ENCODE results near the gene SPRED1. TPM values are rescaled to one million over a fixed set of nuclear protein-coding genes. Genes with fewer than 3 reads are reported as not detected.
A peak's percentile ranks its signal among the peaks of the same experiment; 100 is the strongest.

Gene SPRED1
- total and polyA plus RNA-seq, 2 donors from 2014 or later: 4.6 to 36.2 TPM

DNA sequence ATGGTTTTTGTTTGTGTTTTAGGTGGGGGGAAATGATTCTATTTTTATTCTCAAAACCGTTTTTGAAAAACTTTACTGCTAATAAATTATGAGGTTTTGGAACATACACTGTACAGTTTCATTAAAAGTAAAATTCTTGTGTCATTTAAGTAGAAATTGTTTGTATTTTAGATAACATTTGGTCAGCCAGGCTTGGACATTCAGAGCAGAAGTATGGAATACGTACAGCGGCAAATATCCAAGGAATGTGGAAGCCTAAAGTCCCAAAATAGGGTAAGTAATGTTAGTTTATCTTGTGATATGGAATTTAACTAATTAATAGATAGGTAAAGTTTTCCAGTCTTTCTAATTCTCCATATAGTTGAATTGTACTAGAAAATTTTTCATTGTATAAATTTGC is 96.6 kb downstream of the SPRED1 start:
- Histone ChIP-seq H3K9ac (ENCODE audit: low read length in 3 of 3) (no peak overlapping the region), H3K4me3 (ENCODE audit: low read length in 3 of 3) (no peak overlapping the region), H3K27ac (ENCODE audit: low read depth in 2 of 2, low read length in 2 of 2) (no peak overlapping the region), H3K9me3 (ENCODE audit: control insufficient read depth in 2 of 3, insufficient read depth in 1 of 3, low read length in 3 of 3) (no peaks in the 10 kb centered on the region), H3K4me1 (ENCODE audit: control insufficient read depth in 2 of 3, insufficient read depth in 2 of 3, low read depth in 1 of 3, low read length in 3 of 3) (no peaks in the 10 kb centered on the region), H3K27me3 (ENCODE audit: control insufficient read depth, insufficient read depth, low read length) (no peaks in the 10 kb centered on the region), H3K36me3 (ENCODE audit: control insufficient read depth in 2 of 3, insufficient read depth in 3 of 3, low read length in 3 of 3) (peaks cover 8 to 19% (median 10%) of the 10 kb centered on the region in 3 donors)
- DNase-seq (peak in 1 of 5 donors; percentile 5), FAIRE-seq (peak; percentile 44)
- TF ChIP-seq CTCF (IDR thresholded peaks at IDR 0.05; ENCODE audit: borderline replicate concordance, extremely low read depth, insufficient read depth): no peak
- intact Hi-C loops (cut with DNase I): no loop called here

DNA sequence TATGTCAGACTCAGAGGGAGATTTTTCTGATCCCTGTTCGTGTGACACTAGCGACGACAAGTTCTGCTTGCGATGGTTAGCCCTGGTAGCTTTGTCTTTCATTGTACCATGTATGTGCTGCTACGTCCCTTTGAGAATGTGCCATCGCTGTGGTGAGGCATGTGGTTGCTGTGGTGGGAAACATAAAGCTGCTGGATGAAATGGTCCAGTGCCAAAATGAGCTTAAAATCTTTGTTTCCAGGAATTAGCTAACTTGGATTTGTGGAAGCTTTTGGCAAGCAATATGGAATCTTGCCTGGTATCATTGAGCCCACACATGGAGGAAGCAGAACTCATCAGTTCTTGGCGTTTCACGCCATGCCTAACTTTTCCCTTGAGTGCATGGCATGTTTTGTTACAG is 98.8 kb downstream of the SPRED1 start:
- TF ChIP-seq CTCF (IDR thresholded peaks at IDR 0.05; ENCODE audit: borderline replicate concordance, extremely low read depth, insufficient read depth): no peak
- Histone ChIP-seq H3K27me3 (ENCODE audit: control insufficient read depth, insufficient read depth, low read length) (no peaks in the 10 kb centered on the region), H3K27ac (ENCODE audit: low read depth in 2 of 2, low read length in 2 of 2) (no peak overlapping the region), H3K9me3 (ENCODE audit: control insufficient read depth in 2 of 3, insufficient read depth in 1 of 3, low read length in 3 of 3) (no peaks in the 10 kb centered on the region), H3K4me3 (ENCODE audit: low read length in 3 of 3) (no peak overlapping the region), H3K36me3 (ENCODE audit: control insufficient read depth in 2 of 3, insufficient read depth in 3 of 3, low read length in 3 of 3) (peaks cover 8 to 19% (median 10%) of the 10 kb centered on the region in 3 donors), H3K4me1 (ENCODE audit: control insufficient read depth in 2 of 3, insufficient read depth in 2 of 3, low read depth in 1 of 3, low read length in 3 of 3) (no peaks in the 10 kb centered on the region), H3K9ac (ENCODE audit: low read length in 3 of 3) (no peak overlapping the region)
- intact Hi-C loops (cut with DNase I): loop anchor here (5.0 kb wide), 1 partner anchor 349 kb away; no protein-coding TSS in a partner anchor
- DNase-seq: no peak
- FAIRE-seq: no peak

GRCh38 chr15:38354315-38354929 is 101.8 kb downstream of the SPRED1 start:
- Histone ChIP-seq H3K36me3 (ENCODE audit: control insufficient read depth in 2 of 3, insufficient read depth in 3 of 3, low read length in 3 of 3) (peaks cover 8 to 19% (median 10%) of the 10 kb centered on the region in 3 donors), H3K4me3 (ENCODE audit: low read length in 3 of 3) (no peak overlapping the region), H3K4me1 (ENCODE audit: control insufficient read depth in 2 of 3, insufficient read depth in 2 of 3, low read depth in 1 of 3, low read length in 3 of 3) (no peaks in the 10 kb centered on the region), H3K9ac (ENCODE audit: low read length in 3 of 3) (no peak overlapping the region), H3K27me3 (ENCODE audit: control insufficient read depth, insufficient read depth, low read length) (no peaks in the 10 kb centered on the region), H3K9me3 (ENCODE audit: control insufficient read depth in 2 of 3, insufficient read depth in 1 of 3, low read length in 3 of 3) (no peaks in the 10 kb centered on the region), H3K27ac (ENCODE audit: low read depth in 2 of 2, low read length in 2 of 2) (no peak overlapping the region)
- FAIRE-seq (no peak), DNase-seq (peak in 4 of 5 donors; percentile 44 to 80 (median 68))
- peak; percentile 92 for TF ChIP-seq CTCF (IDR thresholded peaks at IDR 0.05; ENCODE audit: borderline replicate concordance, extremely low read depth, insufficient read depth)
- intact Hi-C loops (cut with DNase I): loop anchor here (5.0 kb wide), 1 partner anchor 352 kb away; no protein-coding TSS in a partner anchor

Measured in kidney (tissue), 14 donors.